Esophagus squamous epithelium (tissue), 4 donors: ENCODE measurements around the gene PI4K2A.

Experiments used
- CTCF ChIP-seq, 6 experiments: fragments of 450-650 bp in 4 of 6; fragments of 200-600 bp in 2 of 6; sonication (generic) in 2 of 6; IDR thresholded peaks; one replicate each; pipeline ENCODE4 v1.5.1; 2016 to 2019; ENCODE audit warnings: antibody characterized with exemption in 6 of 6, mild to moderate bottlenecking in 4 of 6, moderate library complexity in 4 of 6
- POLR2A ChIP-seq, 4 donors: fragments of 450-650 bp; IDR thresholded peaks; one replicate each; pipeline ENCODE4 v1.6.1; 2017; ENCODE audit warnings: antibody characterized with exemption in 4 of 4, mild to moderate bottlenecking in 4 of 4, moderate library complexity in 3 of 4

GRCh38 chr10:97675222-97675621, 34.8 kb downstream of the PI4K2A start:
- TF ChIP-seq CTCF (IDR thresholded peaks at IDR 0.05) (no peak), POLR2A (IDR thresholded peaks at IDR 0.05) (no peak)
